ENCODE results near the gene STK31.

DNA sequence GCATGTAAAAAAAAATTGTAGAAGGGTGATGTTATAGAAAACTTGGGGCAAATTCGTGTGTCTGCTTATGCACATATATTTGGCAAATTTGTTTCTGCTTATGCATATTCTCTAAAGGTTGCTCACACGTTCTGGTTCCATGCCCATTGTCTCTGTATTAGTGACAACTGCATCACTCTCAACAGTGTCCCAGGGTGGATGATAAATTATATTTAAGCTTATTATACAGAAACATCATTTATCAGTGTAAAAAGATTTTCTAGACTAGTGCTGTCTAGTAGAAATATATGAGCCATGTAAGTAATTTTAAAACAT is 4.1 kb downstream of the STK31 start:
- TF ChIP-seq ARNT (IDR thresholded peaks at IDR 0.05): no peak
- TF ChIP-seq TARDBP (IDR thresholded peaks at IDR 0.05): no peak
- no peak for TF ChIP-seq SP1 (IDR thresholded peaks at IDR 0.05)

All from HEK293T (cell line).